Transverse colon (tissue), 4 donors: ENCODE data around the gene ATL1. TPM values are rescaled to one million over a fixed set of nuclear protein-coding genes. Genes with fewer than 3 reads are reported as not detected.
"Not testable (repeated sequence)": the region's sequence is repeated elsewhere in the genome, so short reads cannot be mapped to it uniquely, and the experiment has no call there.

Experiments
- DNase-seq: peaks from one replicate; pipeline ENCODE4 v3.0.0-alpha.2; 2019
- H3K27ac ChIP-seq, 4 donors: fragments of 200-600 bp; sonication (generic); 2 replicates each; pipeline ENCODE4 v1.5.1; 2016 to 2018; ENCODE audit warnings: inconsistent platforms in 4 of 4
- H3K27me3 ChIP-seq: fragments of 200-600 bp; sonication (generic); 2 replicates; pipeline ENCODE4 v1.5.1; 2017; ENCODE audit warnings: inconsistent platforms
- H3K36me3 ChIP-seq, 4 donors: fragments of 200-600 bp; sonication (generic); 2 replicates each; pipeline ENCODE4 v1.5.1; 2017 to 2019; ENCODE audit warnings: inconsistent platforms in 4 of 4
- H3K4me1 ChIP-seq, 4 donors: fragments of 200-600 bp; sonication (generic); 2 replicates each; pipeline ENCODE4 v1.5.1; 2017 to 2020; ENCODE audit warnings: inconsistent platforms in 4 of 4
- H3K4me3 ChIP-seq, 4 donors: fragments of 200-600 bp; sonication (generic); 1 replicate in 1 of 4; 2 replicates in 3 of 4; pipeline versions ENCODE4 v1.5.1 to v1.6.1; 2017 to 2019; ENCODE audit warnings: inconsistent platforms in 4 of 4
- H3K9me3 ChIP-seq, 2 donors: fragments of 200-600 bp; sonication (generic); 2 replicates each; pipeline ENCODE4 v1.5.1; 2017 to 2019; ENCODE audit warnings: inconsistent platforms in 2 of 2
- EP300 ChIP-seq: sonication (generic); formaldehyde crosslinking; IDR thresholded peaks from one replicate; pipeline ENCODE4 v1.6.1; 2017; ENCODE audit warnings: antibody characterized with exemption, low read depth
- POLR2A ChIP-seq: fragments of 450-650 bp; IDR thresholded peaks from one replicate; pipeline ENCODE4 v1.6.1; 2016; ENCODE audit warnings: antibody characterized with exemption, mild to moderate bottlenecking, moderate library complexity
- POLR2AphosphoS5 ChIP-seq, 3 donors: sonication (generic); formaldehyde crosslinking; IDR thresholded peaks; one replicate each; pipeline ENCODE4 v1.6.1; 2016; ENCODE audit warnings: antibody characterized with exemption in 3 of 3
- WGBS, 2 donors: methylation state at CpG; one replicate each; pipeline ENCODE4 v1.1.5; 2018; ENCODE audit warnings: low coverage in 1 of 2; 5-methylcytosine and 5-hydroxymethylcytosine counted together
- in situ Hi-C, 4 donors: fragments of 200-750 bp; cut with MboI; loops; one replicate each; pipeline versions ENCODE4 v1.15.0 to v1.15.1; 2017; ENCODE audit warnings: low sequenced_read_pairs in 3 of 4, low pct_ligation_motif_present in 1 of 4, low pct_unique_long_range_greater_than_20kb in 1 of 4
- intact Hi-C: fragments of 100-400 bp; cut with DNase I; formaldehyde crosslinking; loops from one replicate; pipeline ENCODE4 v1.15.1; 2023; ENCODE audit warnings: low total_unique reads
- total RNA-seq, 4 donors: library from RNA; depleted of rRNA; stranded (reverse); fragments of >200 nt; gene quantifications; one replicate each; pipeline ENCODE4 v1.1.0, GENCODE V29; 2016
- TF ChIP-seq, protein P1 (sequence below), 5 experiments: fragments of 200-600 bp in 3 of 5; fragments of 450-650 bp in 2 of 5; sonication (generic) in 3 of 5; IDR thresholded peaks; 1 replicate in 2 of 5; 2 replicates in 3 of 5; pipeline ENCODE4 v1.5.1; 2016 to 2017; ENCODE audit warnings: antibody characterized with exemption in 5 of 5, inconsistent platforms in 3 of 5, mild to moderate bottlenecking in 2 of 5, moderate library complexity in 1 of 5

The ATL1 gene
- total RNA-seq, 4 donors from 2014 or later: 1.1 to 14.1 (median 11.4) TPM; not detected in 1

DNA sequence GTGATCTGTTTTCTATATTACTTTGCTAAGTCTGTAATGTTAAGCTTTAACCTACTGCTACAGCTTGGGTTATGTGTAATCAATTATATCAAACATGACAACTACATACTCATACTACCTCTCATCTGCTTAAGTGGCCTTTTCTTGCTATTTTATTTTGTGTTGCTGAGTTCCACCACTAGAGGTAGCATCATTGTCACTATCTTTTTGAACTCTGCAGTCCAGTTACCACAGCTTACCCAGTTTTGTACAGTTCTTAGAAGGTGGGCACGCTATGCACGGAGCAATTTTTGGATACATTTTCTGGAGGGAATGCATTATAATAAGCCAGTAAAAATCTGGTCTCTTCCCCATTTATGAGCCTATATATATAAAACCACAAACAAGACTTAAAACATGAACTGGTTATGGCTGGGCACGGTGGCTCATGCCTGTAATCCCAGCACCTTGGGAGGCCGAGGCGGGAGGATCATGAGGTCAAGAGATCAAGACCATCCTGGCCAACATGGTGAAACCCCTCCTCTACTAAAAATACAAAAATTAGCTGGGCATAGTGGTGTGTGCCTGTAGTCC, 59.7 kb downstream of the ATL1 start:
- H3K27ac ChIP-seq: no peak overlapping the region
- H3K4me1 ChIP-seq: no peaks in the 10 kb centered on the region
- no peak overlapping the region for H3K4me3 ChIP-seq
- H3K27me3 ChIP-seq: no peaks in the 10 kb centered on the region
- H3K9me3 ChIP-seq: no peaks in the 10 kb centered on the region
- TF ChIP-seq, protein P1, sequence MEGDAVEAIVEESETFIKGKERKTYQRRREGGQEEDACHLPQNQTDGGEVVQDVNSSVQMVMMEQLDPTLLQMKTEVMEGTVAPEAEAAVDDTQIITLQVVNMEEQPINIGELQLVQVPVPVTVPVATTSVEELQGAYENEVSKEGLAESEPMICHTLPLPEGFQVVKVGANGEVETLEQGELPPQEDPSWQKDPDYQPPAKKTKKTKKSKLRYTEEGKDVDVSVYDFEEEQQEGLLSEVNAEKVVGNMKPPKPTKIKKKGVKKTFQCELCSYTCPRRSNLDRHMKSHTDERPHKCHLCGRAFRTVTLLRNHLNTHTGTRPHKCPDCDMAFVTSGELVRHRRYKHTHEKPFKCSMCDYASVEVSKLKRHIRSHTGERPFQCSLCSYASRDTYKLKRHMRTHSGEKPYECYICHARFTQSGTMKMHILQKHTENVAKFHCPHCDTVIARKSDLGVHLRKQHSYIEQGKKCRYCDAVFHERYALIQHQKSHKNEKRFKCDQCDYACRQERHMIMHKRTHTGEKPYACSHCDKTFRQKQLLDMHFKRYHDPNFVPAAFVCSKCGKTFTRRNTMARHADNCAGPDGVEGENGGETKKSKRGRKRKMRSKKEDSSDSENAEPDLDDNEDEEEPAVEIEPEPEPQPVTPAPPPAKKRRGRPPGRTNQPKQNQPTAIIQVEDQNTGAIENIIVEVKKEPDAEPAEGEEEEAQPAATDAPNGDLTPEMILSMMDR (IDR thresholded peaks at IDR 0.05): peak in 4 of 5 experiments; percentile 34 to 55 (median 50)
- TF ChIP-seq POLR2A: no peak
- no peak for TF ChIP-seq POLR2AphosphoS5 (IDR thresholded peaks at IDR 0.05)
- TF ChIP-seq EP300: no peak
- intact Hi-C loops (loop anchor here (10.0 kb wide), 1 partner anchor 155 kb away; no protein-coding TSS in a partner anchor), in situ Hi-C loops (no loop called here)
- WGBS, 2 donors: 83 to 91% methylated on average over 5 of the region's 5 CpGs
- no peak for DNase-seq
- no peaks in the 10 kb centered on the region for H3K36me3 ChIP-seq

DNA sequence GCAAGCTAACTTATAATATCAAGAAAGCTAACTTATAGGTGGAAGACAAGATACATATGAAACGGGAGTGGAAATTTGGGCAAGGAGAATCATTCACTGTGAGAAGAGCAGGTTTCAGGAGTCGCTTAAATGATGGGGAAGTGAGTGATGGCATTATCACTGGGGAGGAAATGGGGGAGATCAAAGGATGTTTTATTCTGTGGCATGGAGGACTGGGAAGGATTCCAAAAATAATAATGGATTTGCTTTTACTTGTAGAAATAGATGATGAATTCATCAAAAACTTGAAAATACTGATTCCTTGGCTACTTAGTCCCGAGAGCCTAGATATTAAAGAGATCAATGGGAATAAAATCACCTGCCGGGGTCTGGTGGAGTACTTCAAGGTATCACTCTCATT, 60.4 kb downstream of the ATL1 start:
- H3K9me3 ChIP-seq: no peaks in the 10 kb centered on the region
- DNase-seq: no peak
- no peaks in the 10 kb centered on the region for H3K36me3 ChIP-seq
- H3K27ac ChIP-seq: no peak overlapping the region
- WGBS, 2 donors: 83 to 100% methylated on average over 2 to 4 of the region's 4 CpGs
- in situ Hi-C loops: no loop called here
- no peaks in the 10 kb centered on the region for H3K27me3 ChIP-seq
- no peaks in the 10 kb centered on the region for H3K4me1 ChIP-seq
- no peak overlapping the region for H3K4me3 ChIP-seq
- TF ChIP-seq, protein P1 (IDR thresholded peaks at IDR 0.05): no peak
- TF ChIP-seq POLR2A (no peak), EP300 (no peak), POLR2AphosphoS5 (IDR thresholded peaks at IDR 0.05) (no peak)
- intact Hi-C loops: loop anchor here (10.0 kb wide), 1 partner anchor 154 kb away; no protein-coding TSS in a partner anchor

DNA sequence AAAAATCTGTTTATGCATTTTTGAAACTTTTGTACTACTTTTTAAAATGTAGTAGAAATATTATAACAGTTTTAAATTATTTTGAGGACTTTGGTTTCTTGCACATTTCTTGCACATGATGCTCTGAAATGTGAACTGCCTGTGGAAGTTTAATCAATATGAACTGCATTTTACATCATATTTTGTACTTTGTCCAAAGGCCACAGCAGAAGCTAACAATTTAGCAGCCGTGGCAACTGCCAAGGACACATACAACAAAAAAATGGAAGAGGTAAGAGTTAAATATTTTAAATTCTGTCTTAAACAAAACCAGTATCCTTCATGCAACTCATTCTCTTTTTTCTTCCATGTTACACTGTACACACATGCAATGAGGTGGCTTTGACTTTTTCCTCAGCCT, 63.0 kb downstream of the ATL1 start:
- DNase-seq: no peak
- TF ChIP-seq, protein P1 (IDR thresholded peaks at IDR 0.05): no peak
- no peak for TF ChIP-seq POLR2AphosphoS5 (IDR thresholded peaks at IDR 0.05)
- TF ChIP-seq POLR2A: no peak
- no peak for TF ChIP-seq EP300
- Histone ChIP-seq H3K4me1 (no peaks in the 10 kb centered on the region), H3K27me3 (no peaks in the 10 kb centered on the region), H3K4me3 (no peak overlapping the region), H3K27ac (no peak overlapping the region), H3K36me3 (no peaks in the 10 kb centered on the region), H3K9me3 (no peaks in the 10 kb centered on the region)
- in situ Hi-C loops: no loop called here
- intact Hi-C loops: loop anchor here (10.0 kb wide), 1 partner anchor 152 kb away; no protein-coding TSS in a partner anchor
- WGBS, 2 donors: 83 to 84% methylated on average over 1 of the region's 1 CpG

DNA sequence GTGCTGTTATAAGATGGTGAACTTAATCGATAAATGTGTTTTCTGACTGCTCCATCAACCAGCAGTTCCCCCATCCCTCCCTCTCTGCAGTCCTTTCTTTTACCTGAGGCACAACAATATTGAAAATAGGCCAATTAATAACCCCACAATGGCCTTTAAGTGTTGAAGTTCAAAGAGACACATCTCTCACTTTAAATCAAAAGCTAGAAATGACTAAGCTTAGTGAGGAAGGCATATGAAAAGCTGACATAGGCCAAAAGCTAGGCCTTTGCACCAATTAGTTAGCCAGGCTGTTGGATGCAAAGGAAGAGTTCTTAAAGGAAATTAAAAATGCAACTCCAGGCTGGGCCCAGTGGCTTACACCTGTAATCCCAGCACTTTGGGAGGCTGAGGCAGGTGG, 64.5 kb downstream of the ATL1 start:
- WGBS, 2 donors: 72 to 100% methylated on average over 1 of the region's 1 CpG
- in situ Hi-C loops: no loop called here
- intact Hi-C loops: loop anchor here (10.0 kb wide), 1 partner anchor 150 kb away; no protein-coding TSS in a partner anchor

DNA sequence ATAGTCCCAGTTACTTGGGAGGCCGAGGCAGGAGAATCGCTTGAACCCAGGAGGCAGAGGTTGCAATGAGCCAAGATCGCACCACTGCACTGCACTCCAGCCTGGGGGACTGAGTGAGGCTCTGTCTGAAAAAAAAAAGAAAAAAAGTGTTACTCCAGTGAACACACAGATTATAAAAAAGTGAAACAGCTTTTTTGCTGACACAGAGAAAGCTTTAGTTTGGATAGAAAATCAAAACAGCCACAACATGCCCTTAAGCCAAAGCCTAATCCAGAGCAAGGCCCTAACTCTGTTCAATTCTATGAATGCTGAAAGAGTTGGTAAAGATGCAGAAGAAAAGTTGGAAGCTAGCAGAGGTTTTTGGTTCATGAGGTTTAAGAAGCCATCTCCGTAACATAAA, 65.0 kb downstream of the ATL1 start:
- H3K4me1 ChIP-seq, in situ Hi-C loops, H3K27me3 ChIP-seq, DNase-seq, H3K9me3 ChIP-seq, H3K36me3 ChIP-seq, H3K27ac ChIP-seq, H3K4me3 ChIP-seq: not testable (repeated sequence)
- intact Hi-C loops: loop anchor here (10.0 kb wide), 1 partner anchor 150 kb away; no protein-coding TSS in a partner anchor
- 99 to 100% methylated on average over 1 to 4 of the region's 4 CpGs for WGBS, 2 donors

More for the DNA sequence above, 64.5 kb downstream of the ATL1 start:
- Histone ChIP-seq H3K4me3 (no peak overlapping the region), H3K4me1 (no peaks in the 10 kb centered on the region), H3K9me3 (no peaks in the 10 kb centered on the region), H3K27ac (no peak overlapping the region), H3K36me3 (no peaks in the 10 kb centered on the region), H3K27me3 (no peaks in the 10 kb centered on the region)
- no peak for DNase-seq
- TF ChIP-seq POLR2A (no peak), POLR2AphosphoS5 (IDR thresholded peaks at IDR 0.05) (no peak), EP300 (no peak)
- TF ChIP-seq, protein P1 (IDR thresholded peaks at IDR 0.05): no peak
